Liver (tissue), 9 donors: ENCODE results near the gene GFRA1. TPM values are rescaled to one million over a fixed set of nuclear protein-coding genes. Genes with fewer than 3 reads are reported as not detected.

ENCODE experiments used
- DNase-seq: peaks from one replicate; pipeline ENCODE4 v3.0.0-alpha.2; 2017; ENCODE audit warnings: low spot score
- H3K27ac ChIP-seq, 2 donors: one replicate each; pipeline ENCODE4 v1.7.0; 2013; ENCODE audit warnings: inconsistent platforms in 2 of 2, low read length in 2 of 2, control low read depth in 1 of 2, low read depth in 1 of 2, mild to moderate bottlenecking in 1 of 2
- H3K27me3 ChIP-seq, 4 donors: one replicate each; pipeline versions ENCODE4 v1.6.1 to v1.7.0; 2013; ENCODE audit warnings: low read length in 3 of 4, inconsistent platforms in 1 of 4, mild to moderate bottlenecking in 1 of 4, moderate library complexity in 1 of 4; ENCODE audit not compliant: control insufficient read depth in 4 of 4, insufficient read depth in 4 of 4
- H3K36me3 ChIP-seq, 4 donors: one replicate each; pipeline versions ENCODE4 v1.6.1 to v1.7.0; 2013; ENCODE audit warnings: low read length in 3 of 4, mild to moderate bottlenecking in 3 of 4, low read depth in 1 of 4, moderate library complexity in 1 of 4; ENCODE audit not compliant: control insufficient read depth in 4 of 4, insufficient read depth in 3 of 4
- H3K4me1 ChIP-seq, 4 donors: one replicate each; pipeline versions ENCODE4 v1.6.1 to v1.7.0; 2013; ENCODE audit warnings: low read length in 3 of 4, mild to moderate bottlenecking in 3 of 4, moderate library complexity in 1 of 4; ENCODE audit not compliant: control insufficient read depth in 4 of 4, insufficient read depth in 4 of 4
- H3K4me3 ChIP-seq, 3 donors: one replicate each; pipeline versions ENCODE4 v1.6.1 to v1.7.0; 2013; ENCODE audit warnings: low read length in 3 of 3, control low read depth in 1 of 3, low read depth in 1 of 3, mild to moderate bottlenecking in 1 of 3
- H3K9ac ChIP-seq, 2 donors: one replicate each; pipeline ENCODE4 v1.7.0; 2013; ENCODE audit warnings: low read length in 2 of 2, mild to moderate bottlenecking in 2 of 2, moderate library complexity in 2 of 2, control low read depth in 1 of 2, low read depth in 1 of 2
- H3K9me3 ChIP-seq, 4 donors: one replicate each; pipeline versions ENCODE4 v1.6.1 to v1.7.0; 2013; ENCODE audit warnings: low read length in 3 of 4; ENCODE audit not compliant: control insufficient read depth in 4 of 4
- ATF3 ChIP-seq: IDR thresholded peaks from 2 replicates; pipeline ENCODE4 v1.6.1; 2016; ENCODE audit warnings: antibody characterized with exemption
- EGR1 ChIP-seq, 2 donors: IDR thresholded peaks; 2 replicates each; pipeline ENCODE4 v1.6.1; 2016 to 2018; ENCODE audit warnings: antibody characterized with exemption in 2 of 2, low read depth in 2 of 2
- FOXA1 ChIP-seq: IDR thresholded peaks from 2 replicates; pipeline ENCODE4 v1.6.1; 2016; ENCODE audit warnings: antibody characterized with exemption
- FOXA2 ChIP-seq: IDR thresholded peaks from 2 replicates; pipeline ENCODE4 v1.6.1; 2016; ENCODE audit warnings: antibody characterized with exemption
- GABPA ChIP-seq, 2 donors: IDR thresholded peaks in 1 of 2; conservative IDR thresholded peaks in 1 of 2; 2 replicates each; pipeline ENCODE4 v1.6.1; 2016; ENCODE audit warnings: antibody characterized with exemption in 2 of 2, mild to moderate bottlenecking in 1 of 2, moderate library complexity in 1 of 2
- HNF4A ChIP-seq, 2 donors: conservative IDR thresholded peaks; 2 replicates each; pipeline ENCODE4 v1.6.1; 2016; ENCODE audit warnings: antibody characterized with exemption in 2 of 2, mild to moderate bottlenecking in 2 of 2
- HNF4G ChIP-seq: IDR thresholded peaks from 2 replicates; pipeline ENCODE4 v1.6.1; 2016; ENCODE audit warnings: antibody characterized with exemption
- JUND ChIP-seq, 2 donors: IDR thresholded peaks; 2 replicates each; pipeline ENCODE4 v1.6.1; 2016; ENCODE audit warnings: antibody characterized with exemption in 2 of 2
- MAX ChIP-seq: IDR thresholded peaks from 2 replicates; pipeline ENCODE4 v1.6.1; 2016; ENCODE audit warnings: antibody characterized with exemption
- NR2F2 ChIP-seq: IDR thresholded peaks from 2 replicates; pipeline ENCODE4 v1.6.1; 2016; ENCODE audit warnings: antibody characterized with exemption
- RAD21 ChIP-seq, 2 donors: IDR thresholded peaks; 2 replicates each; pipeline ENCODE4 v1.6.1; 2016; ENCODE audit warnings: antibody characterized with exemption in 2 of 2, mild to moderate bottlenecking in 2 of 2
- RXRA ChIP-seq, 2 donors: IDR thresholded peaks; 2 replicates each; pipeline ENCODE4 v1.6.1; 2017 to 2018; ENCODE audit warnings: antibody characterized with exemption in 2 of 2, mild to moderate bottlenecking in 1 of 2
- SP1 ChIP-seq: IDR thresholded peaks from 2 replicates; pipeline ENCODE4 v1.6.1; 2018; ENCODE audit warnings: antibody characterized with exemption, mild to moderate bottlenecking
- TAF1 ChIP-seq: conservative IDR thresholded peaks from 2 replicates; pipeline ENCODE4 v1.6.1; 2016; ENCODE audit warnings: antibody characterized with exemption, mild to moderate bottlenecking
- YY1 ChIP-seq: IDR thresholded peaks from 2 replicates; pipeline ENCODE4 v1.6.1; 2016; ENCODE audit warnings: antibody characterized with exemption, mild to moderate bottlenecking
- WGBS: extraction: QIAGEN DNeasy Blood & Tissue Kit; methylation state at CpG from one replicate; pipeline ENCODE4 v1.1.7; 2013; 5-methylcytosine and 5-hydroxymethylcytosine counted together
- polyA plus RNA-seq, 2 donors: library from polyadenylated mRNA; stranded (reverse) in 1 of 2; unstranded in 1 of 2; fragments of 200-250 nt in 1 of 2; fragments of >200 nt in 1 of 2; fragmentation: Nextera tagmentation in 1 of 2; extraction: Ambion mirVana in 1 of 2; gene quantifications; one replicate each; pipeline versions ENCODE4 v1.2.1 to v1.2.3, GENCODE V29; 2013 to 2015
- total RNA-seq, 2 donors: library from RNA; depleted of rRNA; stranded (reverse); fragments of >200 nt; gene quantifications; one replicate each; pipeline ENCODE4 v1.2.3, GENCODE V29; 2014
- TF ChIP-seq, protein P1 (sequence below): IDR thresholded peaks from 2 replicates; pipeline ENCODE4 v1.6.1; 2016; ENCODE audit warnings: antibody characterized with exemption
- TF ChIP-seq, protein P2 (sequence below): fragments of 150-350 bp; IDR thresholded peaks from 2 replicates; pipeline ENCODE4 v1.5.1; 2017; ENCODE audit warnings: improper control_type of control experiment, low read depth, low read length; ENCODE audit not compliant: missing input control
- TF ChIP-seq, protein P3 (sequence below): IDR thresholded peaks from 2 replicates; pipeline ENCODE4 v1.6.1; 2016; ENCODE audit warnings: antibody characterized with exemption, mild to moderate bottlenecking
- donor health status: healthy.
- donor health status: healthy.
- donor health status: healthy.
- donor health status: healthy.
- donor health status: healthy.

GFRA1 gene
- total and polyA plus RNA-seq, 4 donors: 14.2 to 53.6 (median 17.8) TPM

DNA sequence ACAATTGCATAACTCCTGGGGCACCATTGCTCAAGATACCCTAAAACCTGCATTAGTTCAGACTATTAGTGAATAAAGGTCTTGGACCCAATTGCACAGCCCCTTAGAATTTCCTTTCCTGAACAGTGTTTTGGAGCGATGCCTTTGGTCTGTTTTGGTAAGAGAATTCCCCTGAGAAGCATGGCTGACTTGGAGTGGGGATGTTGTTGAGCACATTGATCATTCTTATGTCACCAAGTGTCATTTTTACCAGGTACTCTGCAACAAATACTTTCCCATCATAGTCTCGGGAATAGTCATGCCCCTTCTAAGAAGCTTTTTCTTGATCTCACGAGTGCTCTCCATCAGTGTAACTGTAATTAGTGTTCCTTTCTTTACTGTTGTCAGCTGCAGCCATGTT lies 229.7 kb downstream of the GFRA1 start (continued):
- TF ChIP-seq, protein P1, sequence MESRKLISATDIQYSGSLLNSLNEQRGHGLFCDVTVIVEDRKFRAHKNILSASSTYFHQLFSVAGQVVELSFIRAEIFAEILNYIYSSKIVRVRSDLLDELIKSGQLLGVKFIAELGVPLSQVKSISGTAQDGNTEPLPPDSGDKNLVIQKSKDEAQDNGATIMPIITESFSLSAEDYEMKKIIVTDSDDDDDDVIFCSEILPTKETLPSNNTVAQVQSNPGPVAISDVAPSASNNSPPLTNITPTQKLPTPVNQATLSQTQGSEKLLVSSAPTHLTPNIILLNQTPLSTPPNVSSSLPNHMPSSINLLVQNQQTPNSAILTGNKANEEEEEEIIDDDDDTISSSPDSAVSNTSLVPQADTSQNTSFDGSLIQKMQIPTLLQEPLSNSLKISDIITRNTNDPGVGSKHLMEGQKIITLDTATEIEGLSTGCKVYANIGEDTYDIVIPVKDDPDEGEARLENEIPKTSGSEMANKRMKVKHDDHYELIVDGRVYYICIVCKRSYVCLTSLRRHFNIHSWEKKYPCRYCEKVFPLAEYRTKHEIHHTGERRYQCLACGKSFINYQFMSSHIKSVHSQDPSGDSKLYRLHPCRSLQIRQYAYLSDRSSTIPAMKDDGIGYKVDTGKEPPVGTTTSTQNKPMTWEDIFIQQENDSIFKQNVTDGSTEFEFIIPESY: no peak
- no peak for TF ChIP-seq GABPA (IDR thresholded peaks at IDR 0.05 in 1 of 2, conservative IDR thresholded peaks at IDR 0.05 in 1 of 2)

DNA sequence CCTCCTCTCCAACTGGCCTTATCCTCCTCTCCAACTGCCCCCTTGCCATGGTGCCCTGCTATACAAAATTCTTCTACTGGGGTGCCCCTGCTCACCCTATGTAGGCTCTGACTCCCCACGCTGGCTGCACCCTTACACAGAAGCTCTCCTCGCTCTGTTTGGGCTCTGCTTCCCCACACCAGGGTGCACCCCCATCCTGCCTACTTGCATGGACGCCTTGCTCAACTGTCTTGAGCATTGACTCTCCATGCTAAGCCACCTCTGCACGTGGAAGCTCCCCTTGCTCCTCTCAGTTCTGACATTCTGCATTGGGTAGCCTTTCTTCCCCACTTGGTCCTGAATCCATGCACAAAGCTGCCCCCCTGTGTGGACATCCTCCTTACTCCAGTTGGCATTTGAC lies 231.1 kb downstream of the GFRA1 start:
- no peak for DNase-seq
- H3K27me3 ChIP-seq: no peaks in the 10 kb centered on the region
- H3K4me1 ChIP-seq: peaks cover 5 to 38% (median 29%) of the 10 kb centered on the region in 4 donors
- no peak overlapping the region for H3K9ac ChIP-seq
- no peaks in the 10 kb centered on the region for H3K36me3 ChIP-seq
- no peak overlapping the region for H3K4me3 ChIP-seq
- 91% methylated on average over 4 of the region's 4 CpGs for WGBS
- TF ChIP-seq, protein P1: no peak
- no peak for TF ChIP-seq ATF3
- no peak for TF ChIP-seq FOXA2
- no peak for TF ChIP-seq NR2F2
- TF ChIP-seq, protein P2, sequence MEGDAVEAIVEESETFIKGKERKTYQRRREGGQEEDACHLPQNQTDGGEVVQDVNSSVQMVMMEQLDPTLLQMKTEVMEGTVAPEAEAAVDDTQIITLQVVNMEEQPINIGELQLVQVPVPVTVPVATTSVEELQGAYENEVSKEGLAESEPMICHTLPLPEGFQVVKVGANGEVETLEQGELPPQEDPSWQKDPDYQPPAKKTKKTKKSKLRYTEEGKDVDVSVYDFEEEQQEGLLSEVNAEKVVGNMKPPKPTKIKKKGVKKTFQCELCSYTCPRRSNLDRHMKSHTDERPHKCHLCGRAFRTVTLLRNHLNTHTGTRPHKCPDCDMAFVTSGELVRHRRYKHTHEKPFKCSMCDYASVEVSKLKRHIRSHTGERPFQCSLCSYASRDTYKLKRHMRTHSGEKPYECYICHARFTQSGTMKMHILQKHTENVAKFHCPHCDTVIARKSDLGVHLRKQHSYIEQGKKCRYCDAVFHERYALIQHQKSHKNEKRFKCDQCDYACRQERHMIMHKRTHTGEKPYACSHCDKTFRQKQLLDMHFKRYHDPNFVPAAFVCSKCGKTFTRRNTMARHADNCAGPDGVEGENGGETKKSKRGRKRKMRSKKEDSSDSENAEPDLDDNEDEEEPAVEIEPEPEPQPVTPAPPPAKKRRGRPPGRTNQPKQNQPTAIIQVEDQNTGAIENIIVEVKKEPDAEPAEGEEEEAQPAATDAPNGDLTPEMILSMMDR: no peak
- no peak for TF ChIP-seq YY1
- no peak for TF ChIP-seq HNF4A (conservative IDR thresholded peaks at IDR 0.05)
- no peak for TF ChIP-seq TAF1
- TF ChIP-seq RAD21 (IDR thresholded peaks at IDR 0.05): no peak
- TF ChIP-seq SP1: no peak
- no peak for TF ChIP-seq FOXA1
- no peak for TF ChIP-seq GABPA (IDR thresholded peaks at IDR 0.05 in 1 of 2, conservative IDR thresholded peaks at IDR 0.05 in 1 of 2)
- TF ChIP-seq, protein P3, sequence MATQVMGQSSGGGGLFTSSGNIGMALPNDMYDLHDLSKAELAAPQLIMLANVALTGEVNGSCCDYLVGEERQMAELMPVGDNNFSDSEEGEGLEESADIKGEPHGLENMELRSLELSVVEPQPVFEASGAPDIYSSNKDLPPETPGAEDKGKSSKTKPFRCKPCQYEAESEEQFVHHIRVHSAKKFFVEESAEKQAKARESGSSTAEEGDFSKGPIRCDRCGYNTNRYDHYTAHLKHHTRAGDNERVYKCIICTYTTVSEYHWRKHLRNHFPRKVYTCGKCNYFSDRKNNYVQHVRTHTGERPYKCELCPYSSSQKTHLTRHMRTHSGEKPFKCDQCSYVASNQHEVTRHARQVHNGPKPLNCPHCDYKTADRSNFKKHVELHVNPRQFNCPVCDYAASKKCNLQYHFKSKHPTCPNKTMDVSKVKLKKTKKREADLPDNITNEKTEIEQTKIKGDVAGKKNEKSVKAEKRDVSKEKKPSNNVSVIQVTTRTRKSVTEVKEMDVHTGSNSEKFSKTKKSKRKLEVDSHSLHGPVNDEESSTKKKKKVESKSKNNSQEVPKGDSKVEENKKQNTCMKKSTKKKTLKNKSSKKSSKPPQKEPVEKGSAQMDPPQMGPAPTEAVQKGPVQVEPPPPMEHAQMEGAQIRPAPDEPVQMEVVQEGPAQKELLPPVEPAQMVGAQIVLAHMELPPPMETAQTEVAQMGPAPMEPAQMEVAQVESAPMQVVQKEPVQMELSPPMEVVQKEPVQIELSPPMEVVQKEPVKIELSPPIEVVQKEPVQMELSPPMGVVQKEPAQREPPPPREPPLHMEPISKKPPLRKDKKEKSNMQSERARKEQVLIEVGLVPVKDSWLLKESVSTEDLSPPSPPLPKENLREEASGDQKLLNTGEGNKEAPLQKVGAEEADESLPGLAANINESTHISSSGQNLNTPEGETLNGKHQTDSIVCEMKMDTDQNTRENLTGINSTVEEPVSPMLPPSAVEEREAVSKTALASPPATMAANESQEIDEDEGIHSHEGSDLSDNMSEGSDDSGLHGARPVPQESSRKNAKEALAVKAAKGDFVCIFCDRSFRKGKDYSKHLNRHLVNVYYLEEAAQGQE: no peak
- no peak for TF ChIP-seq MAX
- no peak for TF ChIP-seq JUND (IDR thresholded peaks at IDR 0.05)
- no peak for TF ChIP-seq RXRA (IDR thresholded peaks at IDR 0.05)
- no peak for TF ChIP-seq HNF4G
- TF ChIP-seq EGR1 (IDR thresholded peaks at IDR 0.05; ENCODE audit: low read depth in 2 of 2): no peak
- H3K9me3 ChIP-seq: no peaks in the 10 kb centered on the region
- H3K27ac ChIP-seq: no peak overlapping the region
